ENCODE measurements around the gene PLXNB2. TPM values are rescaled to one million over a fixed set of nuclear protein-coding genes. Genes with fewer than 3 reads are reported as not detected.

The PLXNB2 gene
- total RNA-seq, 1 experiment from 2014 or later: 236 TPM

DNA sequence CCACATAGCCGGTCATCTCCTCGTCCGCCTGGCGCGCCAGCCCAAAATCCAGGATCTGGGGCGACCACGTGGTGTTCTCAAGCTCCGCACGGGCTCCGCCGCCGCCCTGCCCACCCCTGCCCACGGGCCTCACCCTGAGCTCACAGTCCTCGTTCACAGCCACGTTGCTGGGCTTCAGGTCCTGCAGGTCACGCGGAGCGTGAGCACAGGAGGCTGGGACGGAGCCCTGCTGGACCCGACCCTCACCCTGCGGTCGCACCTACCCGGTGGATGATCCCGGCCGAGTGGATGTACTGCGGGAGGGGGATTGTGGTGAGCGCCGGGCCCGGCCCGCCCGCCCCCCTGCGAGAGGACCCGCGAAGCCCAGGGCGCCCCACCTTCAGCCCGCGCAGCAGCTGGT lies 40.5 kb downstream of the PLXNB2 start:
- ChIA-PET RAD21 (ENCODE audit: low non-redundant PET in 1 of 2, low total read pairs in 2 of 2, uncharacterized antibody in 2 of 2, unreplicated experiment in 2 of 2) (no interaction called here), POLR2A (no interaction called here), CTCF (no interaction called here)
- Histone ChIP-seq H3K36me3 (ENCODE audit: control insufficient read depth in 1 of 2, insufficient read depth in 2 of 2, low read length in 2 of 2) (no peaks in the 10 kb centered on the region), H3K4me1 (ENCODE audit: control insufficient read depth in 1 of 2, insufficient read depth in 2 of 2, low read length in 2 of 2) (peaks cover 40 to 50% of the 10 kb centered on the region in 2 experiments), H3K4me2 (ENCODE audit: low read length) (no peak overlapping the region), H4K20me1 (ENCODE audit: insufficient read depth) (no peaks in the 10 kb centered on the region), H3K9me2 (ENCODE audit: insufficient read depth) (no peaks in the 10 kb centered on the region), H3K79me2 (ENCODE audit: insufficient read depth, low read length) (no peaks in the 10 kb centered on the region), H3K9me3 (ENCODE audit: control insufficient read depth in 1 of 2, insufficient read depth in 1 of 2, low read depth in 1 of 2, low read length in 2 of 2) (no peaks in the 10 kb centered on the region), H3K27ac (ENCODE audit: low read depth, low read length) (no peak overlapping the region), H3K27me3 (ENCODE audit: insufficient read depth, low read length) (no peaks in the 10 kb centered on the region), H2AFZ (ENCODE audit: low read depth, low read length, poor library complexity, severe bottlenecking) (no peak overlapping the region), H3K4me3 (replicated peaks in 1 of 2; ENCODE audit: low read depth in 1 of 2, low read length in 2 of 2) (no peak overlapping the region), H3K9ac (ENCODE audit: low read length) (no peak overlapping the region)
- intact Hi-C loops (cut with micrococcal nuclease): no loop called here
- no peak for ATAC-seq
- DNase-seq (ENCODE audit: low read depth, low spot score): no peak
- TF ChIP-seq, protein P1, sequence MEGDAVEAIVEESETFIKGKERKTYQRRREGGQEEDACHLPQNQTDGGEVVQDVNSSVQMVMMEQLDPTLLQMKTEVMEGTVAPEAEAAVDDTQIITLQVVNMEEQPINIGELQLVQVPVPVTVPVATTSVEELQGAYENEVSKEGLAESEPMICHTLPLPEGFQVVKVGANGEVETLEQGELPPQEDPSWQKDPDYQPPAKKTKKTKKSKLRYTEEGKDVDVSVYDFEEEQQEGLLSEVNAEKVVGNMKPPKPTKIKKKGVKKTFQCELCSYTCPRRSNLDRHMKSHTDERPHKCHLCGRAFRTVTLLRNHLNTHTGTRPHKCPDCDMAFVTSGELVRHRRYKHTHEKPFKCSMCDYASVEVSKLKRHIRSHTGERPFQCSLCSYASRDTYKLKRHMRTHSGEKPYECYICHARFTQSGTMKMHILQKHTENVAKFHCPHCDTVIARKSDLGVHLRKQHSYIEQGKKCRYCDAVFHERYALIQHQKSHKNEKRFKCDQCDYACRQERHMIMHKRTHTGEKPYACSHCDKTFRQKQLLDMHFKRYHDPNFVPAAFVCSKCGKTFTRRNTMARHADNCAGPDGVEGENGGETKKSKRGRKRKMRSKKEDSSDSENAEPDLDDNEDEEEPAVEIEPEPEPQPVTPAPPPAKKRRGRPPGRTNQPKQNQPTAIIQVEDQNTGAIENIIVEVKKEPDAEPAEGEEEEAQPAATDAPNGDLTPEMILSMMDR (IDR thresholded peaks at IDR 0.05 in 2 of 3, conservative IDR thresholded peaks at IDR 0.05 in 1 of 3; ENCODE audit: borderline replicate concordance in 1 of 3, insufficient read depth in 1 of 3, low read depth in 2 of 3, low read length in 2 of 3): no peak
- TF ChIP-seq SIN3A (IDR thresholded peaks at IDR 0.05; ENCODE audit: low read depth) (no peak), TCF7L2 (IDR thresholded peaks at IDR 0.05; ENCODE audit: borderline replicate concordance, extremely low read depth, insufficient read depth, insufficient read length) (no peak), ZFX (IDR thresholded peaks at IDR 0.05) (no peak), SP1 (IDR thresholded peaks at IDR 0.05; ENCODE audit: low read depth) (no peak), JUND (IDR thresholded peaks at IDR 0.05) (no peak), YY1 (IDR thresholded peaks at IDR 0.05; ENCODE audit: extremely low read depth, insufficient replicate concordance, low read depth, low read length) (no peak), ELF1 (IDR thresholded peaks at IDR 0.05; ENCODE audit: borderline replicate concordance, low read depth) (no peak)
- TF ChIP-seq, protein P2, sequence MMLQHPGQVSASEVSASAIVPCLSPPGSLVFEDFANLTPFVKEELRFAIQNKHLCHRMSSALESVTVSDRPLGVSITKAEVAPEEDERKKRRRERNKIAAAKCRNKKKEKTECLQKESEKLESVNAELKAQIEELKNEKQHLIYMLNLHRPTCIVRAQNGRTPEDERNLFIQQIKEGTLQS (IDR thresholded peaks at IDR 0.05): no peak
- no TSS peak for BruUV-seq (replicated peaks)
